HG03196 (cell line): ENCODE results near the gene GPR141.

Experiments used
- ATAC-seq: cut with Tn5 transposase; IDR thresholded peaks from one replicate; pipeline ENCODE4 v1.9.1; 2021; ENCODE audit not compliant: unreplicated experiment

Gene GPR141

DNA sequence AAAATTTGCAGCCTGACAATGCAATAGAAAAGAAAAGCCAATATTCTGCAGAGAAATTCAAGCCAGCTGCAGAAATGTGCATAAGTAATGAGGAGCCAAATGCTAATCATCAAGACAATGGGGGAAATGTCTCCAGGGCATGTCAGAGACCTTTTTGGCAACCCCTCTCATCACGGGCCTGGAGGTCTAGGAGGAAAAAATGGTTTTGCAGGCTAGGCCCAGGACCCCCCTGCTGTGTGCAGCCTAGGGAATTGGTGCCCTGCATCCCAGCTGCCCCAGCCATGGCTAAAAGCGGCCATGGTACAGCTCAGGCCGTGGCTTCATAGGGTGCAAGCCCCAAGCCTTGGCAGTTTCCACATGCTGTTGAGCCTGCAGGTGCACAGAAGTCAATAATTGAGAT, 92.4 kb downstream of the GPR141 start:
- ATAC-seq, result no peak

DNA sequence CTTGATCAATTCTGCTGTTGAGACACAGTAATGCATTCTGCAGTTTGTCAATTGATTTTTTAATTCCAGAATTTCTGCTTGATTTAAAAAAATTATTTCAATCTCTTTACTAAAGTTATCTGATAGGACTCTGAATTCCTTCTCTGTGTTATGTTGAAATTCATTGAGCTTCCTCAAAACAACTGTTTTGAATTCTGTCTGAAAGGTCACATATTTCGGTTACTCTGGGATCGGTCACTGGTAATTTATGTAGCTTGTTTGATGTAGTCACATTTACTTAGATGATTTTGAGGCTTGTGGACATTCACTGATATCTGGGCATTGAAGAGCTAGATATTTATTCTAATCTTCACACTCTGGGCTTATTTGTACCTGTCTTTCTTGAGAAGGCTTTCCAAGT, 97.6 kb downstream of the GPR141 start:
- ATAC-seq, result no peak

DNA sequence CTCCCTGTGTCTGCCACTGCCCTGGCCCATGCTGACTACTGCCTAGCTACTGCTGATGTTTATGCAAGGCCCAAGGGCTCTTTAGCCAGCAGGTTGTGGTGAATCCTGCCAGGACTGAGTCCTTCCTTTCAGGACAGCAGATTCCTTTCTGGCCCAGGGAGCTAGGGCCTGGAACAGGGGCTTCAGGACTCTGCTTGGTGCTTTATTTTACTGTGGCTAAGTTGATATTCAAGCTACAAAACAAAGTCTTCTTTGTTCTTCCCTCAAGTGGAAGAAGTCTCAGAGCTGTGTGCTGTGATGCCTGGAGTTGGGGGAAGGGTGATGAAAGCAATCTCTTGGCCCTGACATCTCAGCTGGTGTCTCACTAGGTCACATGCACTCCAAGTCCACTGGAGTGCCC, 98.6 kb downstream of the GPR141 start:
- ATAC-seq, result no peak

DNA sequence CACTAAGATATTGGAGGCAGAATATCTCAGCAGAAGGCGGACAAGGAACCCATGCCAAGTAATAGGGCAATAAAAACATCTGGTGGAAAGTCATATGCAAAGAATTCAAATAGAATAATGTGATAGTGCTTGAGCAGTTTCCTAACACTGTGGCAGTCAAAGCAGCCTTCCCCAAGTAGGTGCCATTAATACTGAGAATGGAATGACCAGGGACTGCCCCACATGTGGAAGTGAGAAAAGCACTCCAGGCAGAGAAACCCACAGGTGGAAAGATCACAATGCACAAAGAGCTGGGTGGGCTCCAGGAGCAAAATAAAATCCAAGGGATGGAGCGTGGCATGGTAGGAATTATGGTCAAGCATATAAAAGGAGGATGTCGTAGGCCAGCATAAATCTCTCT, 100.4 kb downstream of the GPR141 start:
- ATAC-seq, result no peak

DNA sequence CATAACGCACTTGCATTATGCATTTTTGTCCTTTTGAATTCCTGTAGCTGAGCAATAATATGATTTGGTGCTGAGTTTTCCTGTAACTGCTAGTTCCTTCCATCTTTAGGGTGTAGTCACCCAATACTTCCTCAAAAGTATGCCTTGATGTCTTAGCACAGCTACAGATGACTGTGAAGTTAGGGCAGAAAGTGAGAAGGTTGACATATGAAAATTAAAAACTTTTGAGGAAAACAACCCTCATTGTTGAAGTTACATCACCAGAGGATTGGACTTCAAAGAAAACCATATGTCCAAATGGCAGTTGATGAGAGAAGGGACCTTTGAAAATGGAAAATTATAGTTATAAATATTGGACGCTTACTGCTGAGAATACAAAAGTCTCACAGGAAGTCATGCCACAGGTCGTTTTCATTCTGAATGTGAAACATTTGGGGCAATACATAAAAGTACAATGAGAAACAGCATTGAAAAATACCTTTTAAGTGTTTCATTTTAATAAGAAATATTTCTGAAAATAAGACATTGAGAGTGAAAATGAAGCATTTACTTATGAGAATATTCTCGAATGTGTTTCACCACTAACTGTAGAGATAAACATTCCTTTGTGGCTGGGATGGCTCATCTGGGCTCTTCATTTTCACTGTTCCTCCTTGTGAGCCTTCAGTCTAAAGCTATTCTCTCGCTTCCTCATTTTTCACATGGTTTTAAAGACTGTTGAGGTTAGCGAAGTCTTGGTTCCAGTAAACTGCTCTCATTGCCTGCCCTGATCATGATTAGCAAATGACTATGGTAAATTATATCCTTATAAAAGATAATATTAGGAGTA, 103.4 kb downstream of the GPR141 start:
- ATAC-seq, result peak; percentile 79
